Tibial nerve (tissue), 4 donors: ENCODE measurements around the gene GRB2. TPM values are rescaled to one million over a fixed set of nuclear protein-coding genes. Genes with fewer than 3 reads are reported as not detected.

Source experiments
- DNase-seq, 2 donors: peaks; one replicate each; pipeline ENCODE4 v3.0.0-alpha.2; 2019; ENCODE audit warnings: low spot score in 2 of 2
- H3K27ac ChIP-seq, 4 donors: fragments of 200-600 bp; sonication (generic) in 3 of 4; one replicate each; pipeline ENCODE4 v1.5.1; 2017 to 2019; ENCODE audit warnings: mild to moderate bottlenecking in 1 of 4
- H3K27me3 ChIP-seq, 2 donors: fragments of 200-600 bp; sonication (generic) in 1 of 2; one replicate each; pipeline versions ENCODE4 v1.5.1 to v1.6.0; 2017 to 2019
- H3K36me3 ChIP-seq, 3 donors: fragments of 200-600 bp; sonication (generic); one replicate each; pipeline ENCODE4 v1.5.1; 2018 to 2019
- H3K4me1 ChIP-seq, 4 donors: fragments of 200-600 bp; sonication (generic) in 3 of 4; one replicate each; pipeline ENCODE4 v1.5.1; 2017 to 2019
- H3K4me3 ChIP-seq, 4 donors: fragments of 200-600 bp; sonication (generic) in 3 of 4; one replicate each; pipeline ENCODE4 v1.5.1; 2017 to 2019; ENCODE audit warnings: mild to moderate bottlenecking in 1 of 4, moderate library complexity in 1 of 4
- H3K9me3 ChIP-seq, 4 donors: fragments of 200-600 bp; sonication (generic) in 3 of 4; one replicate each; pipeline ENCODE4 v1.5.1; 2017 to 2019
- EP300 ChIP-seq, 2 donors: sonication (generic); formaldehyde crosslinking; IDR thresholded peaks; one replicate each; pipeline ENCODE4 v1.6.1; 2017; ENCODE audit warnings: antibody characterized with exemption in 2 of 2, mild to moderate bottlenecking in 1 of 2
- POLR2A ChIP-seq, 2 donors: fragments of 450-650 bp; IDR thresholded peaks; one replicate each; pipeline ENCODE4 v1.6.1; 2017; ENCODE audit warnings: antibody characterized with exemption in 2 of 2, mild to moderate bottlenecking in 2 of 2, moderate library complexity in 2 of 2
- WGBS, 2 donors: methylation state at CpG; one replicate each; pipeline ENCODE4 v1.1.5; 2018; 5-methylcytosine and 5-hydroxymethylcytosine counted together
- total RNA-seq, 4 donors: library from RNA; depleted of rRNA; stranded (reverse); fragments of >200 nt; gene quantifications; one replicate each; pipeline ENCODE4 v1.1.0, GENCODE V29; 2016
- TF ChIP-seq, protein P1 (sequence below), 5 experiments: fragments of 200-600 bp in 3 of 5; fragments of 450-650 bp in 2 of 5; sonication (generic) in 3 of 5; IDR thresholded peaks; one replicate each; pipeline ENCODE4 v1.5.1; 2016 to 2019; ENCODE audit warnings: antibody characterized with exemption in 5 of 5, mild to moderate bottlenecking in 3 of 5, moderate library complexity in 2 of 5

The GRB2 gene
- total RNA-seq, 4 donors from 2014 or later, result 77.6 to 139 (median 133) TPM

DNA sequence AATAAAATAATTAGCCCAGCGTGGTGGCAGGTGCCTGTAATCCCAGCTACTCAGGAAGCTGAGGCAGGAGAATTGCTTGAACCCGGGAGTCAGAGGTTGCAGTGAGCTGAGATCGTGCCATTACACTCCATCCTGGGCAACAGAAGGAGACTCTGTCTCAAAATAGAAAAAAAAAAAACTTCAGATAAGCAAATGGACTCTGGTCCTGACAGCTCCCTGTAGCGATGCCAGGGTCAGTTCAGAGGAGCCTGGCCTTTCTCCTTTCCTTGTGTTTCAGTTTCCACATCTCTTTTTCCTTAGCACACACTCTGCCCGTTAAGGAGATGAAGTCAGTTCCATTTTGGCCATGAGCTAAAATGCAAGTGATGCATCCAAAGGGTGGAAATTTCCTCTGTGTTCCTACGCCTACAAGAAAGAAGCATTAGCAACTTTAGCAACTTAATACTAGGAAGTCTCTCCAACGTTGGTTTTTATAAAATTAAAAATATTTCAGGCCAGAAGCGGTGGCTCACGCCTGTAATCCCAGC lies 11.6 kb upstream of the GRB2 start:
- H3K27me3 ChIP-seq, result no peaks in the 10 kb centered on the region
- TF ChIP-seq POLR2A (IDR thresholded peaks at IDR 0.05) (no peak), EP300 (IDR thresholded peaks at IDR 0.05) (no peak)
- TF ChIP-seq, protein P1, sequence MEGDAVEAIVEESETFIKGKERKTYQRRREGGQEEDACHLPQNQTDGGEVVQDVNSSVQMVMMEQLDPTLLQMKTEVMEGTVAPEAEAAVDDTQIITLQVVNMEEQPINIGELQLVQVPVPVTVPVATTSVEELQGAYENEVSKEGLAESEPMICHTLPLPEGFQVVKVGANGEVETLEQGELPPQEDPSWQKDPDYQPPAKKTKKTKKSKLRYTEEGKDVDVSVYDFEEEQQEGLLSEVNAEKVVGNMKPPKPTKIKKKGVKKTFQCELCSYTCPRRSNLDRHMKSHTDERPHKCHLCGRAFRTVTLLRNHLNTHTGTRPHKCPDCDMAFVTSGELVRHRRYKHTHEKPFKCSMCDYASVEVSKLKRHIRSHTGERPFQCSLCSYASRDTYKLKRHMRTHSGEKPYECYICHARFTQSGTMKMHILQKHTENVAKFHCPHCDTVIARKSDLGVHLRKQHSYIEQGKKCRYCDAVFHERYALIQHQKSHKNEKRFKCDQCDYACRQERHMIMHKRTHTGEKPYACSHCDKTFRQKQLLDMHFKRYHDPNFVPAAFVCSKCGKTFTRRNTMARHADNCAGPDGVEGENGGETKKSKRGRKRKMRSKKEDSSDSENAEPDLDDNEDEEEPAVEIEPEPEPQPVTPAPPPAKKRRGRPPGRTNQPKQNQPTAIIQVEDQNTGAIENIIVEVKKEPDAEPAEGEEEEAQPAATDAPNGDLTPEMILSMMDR (IDR thresholded peaks at IDR 0.05), result no peak
- H3K36me3 ChIP-seq, result no peaks in the 10 kb centered on the region
- no peak for DNase-seq
- no peak overlapping the region for H3K27ac ChIP-seq
- 52 to 57% methylated on average over 9 of the region's 9 CpGs for WGBS, 2 donors
- no peak overlapping the region for H3K4me3 ChIP-seq
- no peaks in the 10 kb centered on the region for H3K9me3 ChIP-seq
- H3K4me1 ChIP-seq, result peaks cover 0 to 8% (median 0%) of the 10 kb centered on the region in 4 donors

DNA sequence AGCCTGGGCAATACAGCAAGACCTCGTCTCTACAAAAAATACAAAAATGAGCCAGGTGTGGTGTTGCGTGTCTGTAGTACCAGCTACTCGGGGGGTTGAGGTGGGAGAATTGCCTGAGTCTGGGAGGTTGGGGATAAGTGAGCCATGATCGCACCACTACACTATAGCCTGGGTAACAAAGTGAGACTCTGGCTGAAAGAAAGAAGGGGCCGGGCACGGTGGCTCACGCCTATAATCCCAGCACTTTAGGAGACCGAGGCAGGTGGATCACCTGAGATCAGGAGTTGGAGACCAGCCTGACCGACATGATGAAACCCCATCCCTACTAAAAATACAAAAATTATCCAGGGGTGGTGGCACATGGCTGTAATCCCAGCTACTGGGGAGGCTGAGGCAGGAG lies 10.5 kb upstream of the GRB2 start:
- no peak overlapping the region for H3K4me3 ChIP-seq
- H3K9me3 ChIP-seq, result no peaks in the 10 kb centered on the region
- no peaks in the 10 kb centered on the region for H3K27me3 ChIP-seq
- H3K4me1 ChIP-seq, result peaks cover 0 to 9% (median 0%) of the 10 kb centered on the region in 4 donors
- H3K27ac ChIP-seq, result no peak overlapping the region
- 84 to 88% methylated on average over 9 of the region's 9 CpGs for WGBS, 2 donors
- H3K36me3 ChIP-seq, result no peaks in the 10 kb centered on the region
- DNase-seq, result no peak
- no peak for TF ChIP-seq EP300 (IDR thresholded peaks at IDR 0.05)
- no peak for TF ChIP-seq POLR2A (IDR thresholded peaks at IDR 0.05)
- TF ChIP-seq, protein P1 (IDR thresholded peaks at IDR 0.05), result no peak

DNA sequence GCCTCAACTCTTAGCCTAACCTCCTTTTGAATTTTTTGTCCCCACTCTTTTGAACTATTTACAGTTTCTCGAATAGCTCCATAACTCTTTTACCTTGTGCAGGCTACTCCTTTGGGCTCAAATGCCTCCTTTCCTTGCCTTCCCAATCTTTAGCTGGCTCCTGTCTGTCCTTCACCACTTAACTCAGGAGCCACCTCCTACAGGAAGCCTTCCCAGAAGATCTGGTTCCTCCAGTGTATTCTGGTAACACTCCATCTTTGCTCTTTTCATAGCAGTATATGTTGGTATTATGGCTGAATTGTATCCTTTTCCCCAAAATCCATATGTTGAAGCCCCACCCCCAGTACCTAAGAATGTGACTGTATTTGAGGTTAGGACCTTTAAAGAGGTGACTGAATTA lies 9.0 kb upstream of the GRB2 start:
- no peak overlapping the region for H3K27ac ChIP-seq
- H3K36me3 ChIP-seq, result no peaks in the 10 kb centered on the region
- no peak for DNase-seq
- WGBS, 2 donors, result 88 to 91% methylated on average over 1 of the region's 1 CpG
- no peaks in the 10 kb centered on the region for H3K9me3 ChIP-seq
- TF ChIP-seq POLR2A (IDR thresholded peaks at IDR 0.05) (no peak), EP300 (IDR thresholded peaks at IDR 0.05) (no peak)
- TF ChIP-seq, protein P1 (IDR thresholded peaks at IDR 0.05), result no peak
- H3K27me3 ChIP-seq, result no peaks in the 10 kb centered on the region
- no peak overlapping the region for H3K4me3 ChIP-seq
- peaks cover 0 to 9% (median 0%) of the 10 kb centered on the region in 4 donors for H3K4me1 ChIP-seq

DNA sequence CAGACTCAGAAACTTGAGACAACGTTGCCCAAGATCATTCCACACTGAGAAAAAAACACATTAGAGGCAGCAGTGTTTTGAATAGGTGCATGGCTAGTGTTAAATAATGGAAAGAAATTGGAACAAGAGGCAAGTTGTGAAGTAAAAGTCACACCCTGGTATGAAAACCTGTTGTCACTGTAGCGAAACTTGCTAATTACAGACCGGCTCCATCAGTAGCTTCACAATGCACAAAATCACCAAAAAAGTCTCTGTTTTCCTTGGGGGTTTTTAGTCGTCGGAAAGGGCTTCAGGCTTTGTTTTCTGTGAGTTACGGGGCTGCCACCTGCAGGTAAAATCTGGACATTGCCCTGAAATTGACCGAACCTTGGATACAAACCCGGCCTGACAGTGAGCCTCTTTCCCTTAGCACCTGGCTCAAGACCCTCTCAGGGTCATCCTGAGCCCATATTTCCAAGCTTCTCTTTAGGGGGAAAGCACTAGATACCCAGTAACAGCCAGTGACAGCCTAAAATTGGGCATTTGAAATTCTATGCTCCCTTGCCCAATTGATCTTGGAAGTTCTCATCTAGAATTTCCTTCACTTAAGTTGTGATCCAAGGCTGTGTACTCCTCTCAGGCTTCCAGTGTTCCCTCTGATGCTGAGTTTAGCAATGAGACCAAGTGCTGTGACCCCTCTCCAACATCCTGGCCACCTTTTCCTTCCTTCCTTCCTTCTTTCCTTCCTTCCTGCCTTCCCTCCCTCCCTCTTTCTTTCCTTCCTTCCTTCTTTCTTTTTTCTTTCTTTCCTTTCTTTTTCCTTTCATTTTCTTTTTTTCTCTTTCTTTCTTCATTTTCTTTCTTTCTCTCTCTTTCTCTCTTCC lies 7.2 kb upstream of the GRB2 start:
- WGBS, 2 donors, result 0 to 2% methylated on average over 8 of the region's 8 CpGs
- no peaks in the 10 kb centered on the region for H3K27me3 ChIP-seq
- TF ChIP-seq, protein P1 (IDR thresholded peaks at IDR 0.05), result peak; percentile 47 to 85 (median 76)
- TF ChIP-seq POLR2A (IDR thresholded peaks at IDR 0.05) (no peak), EP300 (IDR thresholded peaks at IDR 0.05) (no peak)
- peaks cover 0 to 9% (median 0%) of the 10 kb centered on the region in 4 donors for H3K4me1 ChIP-seq
- DNase-seq, result peak; percentile 55 to 84
- H3K4me3 ChIP-seq, result peak overlapping the region in 2 of 4 donors; percentile 6 to 31
- H3K36me3 ChIP-seq, result no peaks in the 10 kb centered on the region
- H3K9me3 ChIP-seq, result no peaks in the 10 kb centered on the region
- no peak overlapping the region for H3K27ac ChIP-seq
